Measurements from ENCODE around the gene AP1G2.

The AP1G2 gene

DNA sequence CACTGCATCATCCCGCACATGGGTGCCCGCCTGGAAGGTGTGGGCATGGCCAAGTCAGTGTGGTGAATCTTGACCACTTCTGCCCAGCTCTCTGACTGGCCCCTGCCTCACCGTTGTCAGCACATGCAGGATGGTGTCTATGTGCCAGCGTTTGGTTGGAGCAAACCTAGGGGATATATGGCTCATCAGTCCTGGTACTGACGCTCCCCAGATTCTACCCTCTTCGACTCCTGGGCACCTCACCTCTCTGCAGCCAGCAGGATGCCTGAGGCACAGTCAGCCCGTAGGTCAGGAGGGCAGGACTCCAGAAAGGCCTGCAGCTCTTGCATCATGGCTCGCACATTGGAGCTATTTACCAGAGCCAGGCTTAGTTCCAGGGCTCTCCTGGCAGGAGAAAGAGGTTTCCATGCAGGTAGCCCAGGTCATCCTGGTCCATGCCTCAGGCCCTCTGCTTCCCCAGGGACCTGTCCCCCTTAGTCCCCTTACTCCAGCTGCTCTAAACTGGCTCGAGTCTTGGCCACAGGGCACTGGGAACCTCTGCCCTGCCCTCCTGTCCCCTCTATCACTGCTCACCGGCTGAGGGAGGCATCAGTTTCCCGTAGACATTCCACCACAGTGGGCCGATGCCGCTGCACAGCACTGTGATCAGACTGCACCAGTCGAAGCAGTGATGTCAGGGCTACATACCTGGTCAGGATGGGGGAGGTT lies 4.0 kb downstream of the AP1G2 start:
- Histone ChIP-seq H3K4me1 (ENCODE audit: control insufficient read depth in 1 of 2, insufficient read depth in 1 of 2, low read depth in 1 of 2, low read length in 1 of 2) (peaks cover 23 to 40% of the 10 kb centered on the region in 2 experiments), H3K4me3 (ENCODE audit: low read depth in 1 of 2, low read length in 1 of 2) (no peak overlapping the region), H3K27ac (peak overlapping the region; percentile 47), H3K9me3 (no peaks in the 10 kb centered on the region), H3K36me3 (peaks cover 71% of the 10 kb centered on the region), H3K27me3 (no peaks in the 10 kb centered on the region)
- TF ChIP-seq, protein P1, sequence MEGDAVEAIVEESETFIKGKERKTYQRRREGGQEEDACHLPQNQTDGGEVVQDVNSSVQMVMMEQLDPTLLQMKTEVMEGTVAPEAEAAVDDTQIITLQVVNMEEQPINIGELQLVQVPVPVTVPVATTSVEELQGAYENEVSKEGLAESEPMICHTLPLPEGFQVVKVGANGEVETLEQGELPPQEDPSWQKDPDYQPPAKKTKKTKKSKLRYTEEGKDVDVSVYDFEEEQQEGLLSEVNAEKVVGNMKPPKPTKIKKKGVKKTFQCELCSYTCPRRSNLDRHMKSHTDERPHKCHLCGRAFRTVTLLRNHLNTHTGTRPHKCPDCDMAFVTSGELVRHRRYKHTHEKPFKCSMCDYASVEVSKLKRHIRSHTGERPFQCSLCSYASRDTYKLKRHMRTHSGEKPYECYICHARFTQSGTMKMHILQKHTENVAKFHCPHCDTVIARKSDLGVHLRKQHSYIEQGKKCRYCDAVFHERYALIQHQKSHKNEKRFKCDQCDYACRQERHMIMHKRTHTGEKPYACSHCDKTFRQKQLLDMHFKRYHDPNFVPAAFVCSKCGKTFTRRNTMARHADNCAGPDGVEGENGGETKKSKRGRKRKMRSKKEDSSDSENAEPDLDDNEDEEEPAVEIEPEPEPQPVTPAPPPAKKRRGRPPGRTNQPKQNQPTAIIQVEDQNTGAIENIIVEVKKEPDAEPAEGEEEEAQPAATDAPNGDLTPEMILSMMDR (IDR thresholded peaks at IDR 0.05) = no peak

DNA sequence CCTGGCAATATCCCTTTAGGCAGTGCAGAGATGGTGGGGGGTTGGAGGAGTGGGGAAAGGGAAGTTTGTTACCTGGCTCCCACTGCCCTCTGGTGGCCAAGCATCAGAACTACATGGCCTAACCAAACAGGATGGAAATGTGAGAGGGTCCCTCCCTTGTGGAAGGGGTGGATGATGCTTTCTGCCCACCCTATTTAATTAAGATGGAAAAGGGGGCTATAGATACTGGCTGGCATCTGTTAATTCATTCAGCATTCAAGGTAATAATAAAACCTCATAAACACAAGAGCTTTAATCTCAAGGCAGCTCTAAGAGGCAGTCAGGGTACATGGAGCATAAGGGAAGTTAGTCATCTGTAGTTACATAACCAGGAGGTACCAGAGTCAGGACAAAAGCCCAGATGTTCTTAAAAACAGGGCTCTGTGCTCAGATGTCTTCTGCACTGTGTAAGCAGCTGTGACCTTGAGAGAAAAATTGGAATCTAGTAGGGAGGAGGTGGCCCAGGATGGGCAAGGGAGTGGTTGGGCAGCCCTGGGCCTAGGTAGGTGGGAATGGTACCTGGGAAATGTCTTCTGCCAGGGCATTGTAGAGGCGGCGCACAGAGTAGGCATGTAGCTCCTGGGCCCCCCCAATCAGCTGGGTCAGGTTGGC lies 4.6 kb downstream of the AP1G2 start:
- H3K4me1 ChIP-seq (ENCODE audit: control insufficient read depth in 1 of 2, insufficient read depth in 1 of 2, low read depth in 1 of 2, low read length in 1 of 2) = peaks cover 20 to 40% of the 10 kb centered on the region in 2 experiments
- no peaks in the 10 kb centered on the region for H3K9me3 ChIP-seq
- H3K27me3 ChIP-seq = no peaks in the 10 kb centered on the region
- TF ChIP-seq, protein P1 (IDR thresholded peaks at IDR 0.05) = peak; percentile 93
- H3K36me3 ChIP-seq = peaks cover 78% of the 10 kb centered on the region
- no peak overlapping the region for H3K4me3 ChIP-seq (ENCODE audit: low read depth in 1 of 2, low read length in 1 of 2)
- H3K27ac ChIP-seq = peak overlapping the region; percentile 47

DNA sequence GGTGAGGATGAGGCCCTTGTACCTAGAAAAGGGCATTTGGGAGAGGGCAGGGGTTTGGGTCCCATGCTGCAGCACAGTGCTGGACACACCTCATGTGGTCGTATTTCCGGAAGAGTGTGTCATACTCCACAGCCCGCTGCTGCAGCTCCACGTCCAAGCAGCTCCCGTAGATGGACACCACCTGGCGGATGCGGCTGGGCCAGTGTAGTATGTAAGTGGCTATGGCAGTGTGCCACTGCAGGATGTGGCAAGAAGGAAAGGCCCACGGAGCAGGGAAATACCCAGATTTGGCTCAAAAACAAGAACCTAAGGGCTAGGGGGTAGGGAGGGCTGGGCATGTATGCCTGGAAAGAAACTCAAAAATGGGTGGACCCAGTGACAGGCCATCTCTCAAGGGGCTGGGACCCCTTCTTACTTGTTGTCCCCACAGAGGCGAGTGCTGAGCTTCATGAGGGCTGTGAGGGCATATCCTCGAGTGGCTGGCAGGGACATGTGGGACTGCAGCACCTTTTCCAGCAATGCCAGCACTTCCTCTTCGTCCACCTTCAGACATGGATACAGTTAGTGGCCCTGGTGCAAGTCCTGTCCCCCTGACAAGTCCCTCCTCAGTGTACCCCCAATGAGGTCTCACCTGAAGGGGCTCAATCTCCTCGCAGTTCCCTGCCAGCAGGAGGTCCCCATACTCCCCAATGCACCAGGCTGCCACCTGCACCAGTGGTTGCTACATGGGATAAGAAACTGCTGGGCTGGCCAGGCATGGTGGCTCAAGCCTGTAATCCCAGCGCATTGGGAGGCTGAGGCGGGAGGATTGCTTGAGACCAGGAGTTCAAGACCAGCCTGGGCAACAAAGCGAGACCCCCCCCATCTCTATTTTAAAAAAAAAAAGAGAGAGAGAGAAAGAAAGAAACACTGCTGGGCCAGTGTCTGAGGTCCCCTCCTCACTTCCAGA lies 5.4 kb downstream of the AP1G2 start:
- no peak overlapping the region for H3K27ac ChIP-seq
- peaks cover 13 to 39% of the 10 kb centered on the region in 2 experiments for H3K4me1 ChIP-seq (ENCODE audit: control insufficient read depth in 1 of 2, insufficient read depth in 1 of 2, low read depth in 1 of 2, low read length in 1 of 2)
- no peaks in the 10 kb centered on the region for H3K9me3 ChIP-seq
- H3K27me3 ChIP-seq = no peaks in the 10 kb centered on the region
- TF ChIP-seq, protein P1 (IDR thresholded peaks at IDR 0.05) = no peak
- H3K4me3 ChIP-seq (ENCODE audit: low read depth in 1 of 2, low read length in 1 of 2) = no peak overlapping the region
- peaks cover 80% of the 10 kb centered on the region for H3K36me3 ChIP-seq

DNA sequence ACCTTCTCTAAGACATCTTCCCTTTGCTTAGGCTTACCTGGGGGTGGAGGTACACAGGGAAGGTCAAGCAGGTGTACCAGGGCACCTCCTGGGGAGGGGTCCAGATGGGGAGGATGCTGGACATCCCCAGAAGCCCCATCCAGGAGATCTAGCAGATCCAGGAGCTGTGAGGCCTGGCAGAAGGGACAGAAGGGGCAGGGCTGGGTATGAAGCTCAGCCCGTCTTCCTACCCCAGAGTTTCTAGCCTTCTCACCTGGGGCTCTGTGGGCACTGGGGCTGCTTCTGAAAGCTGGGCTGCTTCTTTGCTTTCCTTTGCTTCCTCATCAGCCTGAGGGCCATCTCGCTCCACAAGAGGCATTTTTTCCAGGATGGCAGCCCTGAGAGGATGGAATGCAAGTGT lies 6.3 kb downstream of the AP1G2 start:
- peaks cover 11 to 36% of the 10 kb centered on the region in 2 experiments for H3K4me1 ChIP-seq (ENCODE audit: control insufficient read depth in 1 of 2, insufficient read depth in 1 of 2, low read depth in 1 of 2, low read length in 1 of 2)
- TF ChIP-seq, protein P1 (IDR thresholded peaks at IDR 0.05) = no peak
- H3K36me3 ChIP-seq = peaks cover 80% of the 10 kb centered on the region
- H3K9me3 ChIP-seq = no peaks in the 10 kb centered on the region
- H3K27me3 ChIP-seq = no peaks in the 10 kb centered on the region
- no peak overlapping the region for H3K4me3 ChIP-seq (ENCODE audit: low read depth in 1 of 2, low read length in 1 of 2)
- H3K27ac ChIP-seq = no peak overlapping the region

DNA sequence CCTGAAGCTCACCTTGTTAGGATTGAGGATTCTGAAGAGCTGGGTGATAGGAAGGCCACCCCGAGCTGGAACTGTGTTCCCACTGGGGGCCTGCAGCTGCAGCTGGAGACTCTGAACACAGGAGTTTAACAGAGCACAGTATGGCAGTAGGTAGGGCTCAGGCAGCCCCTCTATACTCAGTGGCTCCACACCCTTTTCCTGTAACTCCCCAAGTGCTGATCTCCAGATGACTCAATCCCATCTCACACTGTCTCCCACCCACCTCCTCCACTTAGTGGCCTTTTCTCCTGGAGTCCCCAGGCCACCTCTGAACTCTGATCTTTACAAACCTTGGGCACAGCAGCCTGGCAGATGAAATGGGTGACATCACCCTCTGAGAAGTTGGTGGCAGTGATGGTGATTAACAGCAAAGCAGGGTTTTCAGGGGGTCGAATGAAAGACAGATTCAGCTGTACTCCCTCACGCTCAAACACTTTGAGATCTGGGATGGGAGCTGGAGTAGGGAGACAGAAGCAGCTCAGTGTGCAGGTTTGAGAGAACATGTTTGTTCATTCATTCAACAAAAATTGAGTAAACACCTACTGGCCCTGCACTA lies 7.6 kb downstream of the AP1G2 start:
- Histone ChIP-seq H3K27ac (no peak overlapping the region), H3K36me3 (peaks cover 68% of the 10 kb centered on the region)

More for the DNA sequence above, 7.6 kb downstream of the AP1G2 start:
- TF ChIP-seq, protein P1 (IDR thresholded peaks at IDR 0.05) = no peak
- Histone ChIP-seq H3K4me1 (ENCODE audit: control insufficient read depth in 1 of 2, insufficient read depth in 1 of 2, low read depth in 1 of 2, low read length in 1 of 2) (peaks cover 13 to 30% of the 10 kb centered on the region in 2 experiments), H3K27me3 (no peaks in the 10 kb centered on the region), H3K9me3 (no peaks in the 10 kb centered on the region), H3K4me3 (ENCODE audit: low read depth in 1 of 2, low read length in 1 of 2) (no peak overlapping the region)

Measured in neutrophil (primary cell).